Measurements from ENCODE around the gene EPHB2.

DNA sequence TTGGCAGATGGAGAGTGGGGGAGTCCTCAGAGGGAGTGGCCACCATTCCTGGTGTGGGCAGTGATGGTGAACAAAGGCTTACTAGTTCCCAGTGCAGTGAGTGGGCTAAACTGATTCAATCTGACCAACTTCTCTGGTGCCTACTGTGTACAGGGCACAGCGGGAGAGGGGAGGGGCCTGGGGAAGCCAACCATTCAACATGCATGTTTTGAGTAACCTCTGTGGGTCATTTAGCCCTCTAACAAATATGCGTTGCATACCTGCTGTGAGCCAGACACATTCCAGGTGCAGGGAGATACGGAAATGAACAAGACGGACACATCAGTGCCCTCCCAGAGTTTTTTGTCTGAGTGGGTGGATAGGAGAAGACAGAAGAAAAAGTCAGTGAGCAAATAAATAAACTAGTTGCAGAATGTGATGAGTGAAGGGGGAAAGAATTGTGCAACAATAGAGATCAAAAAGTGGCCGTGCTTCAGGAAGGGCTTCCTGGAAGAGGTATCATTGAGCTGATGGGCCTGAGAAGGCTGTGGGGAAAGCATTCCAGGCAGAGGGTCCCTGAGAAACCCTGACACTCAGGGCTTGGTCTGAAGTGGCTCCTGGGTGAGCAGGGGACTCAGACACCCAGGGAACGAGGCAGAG lies 78.8 kb downstream of the EPHB2 start:
- TF ChIP-seq POLR2A (IDR thresholded peaks at IDR 0.05), result no peak
- TF ChIP-seq CTCF (IDR thresholded peaks at IDR 0.05), result no peak
- no peak for TF ChIP-seq EP300 (IDR thresholded peaks at IDR 0.05)
